IPS-18a (cell line): ENCODE results near the gene ATP1B3.
"Not testable (repeated sequence)": the region's sequence is repeated elsewhere in the genome, so short reads cannot be mapped to it uniquely, and the experiment has no call there.

ENCODE experiments used
- H3K27ac ChIP-seq: one replicate; pipeline ENCODE4 v1.5.1; 2013; ENCODE audit warnings: low read length
- H3K27me3 ChIP-seq: one replicate; pipeline ENCODE4 v1.6.1; 2013; ENCODE audit warnings: mild to moderate bottlenecking, low read length; ENCODE audit not compliant: control insufficient read depth, insufficient read depth
- H3K36me3 ChIP-seq: one replicate; pipeline ENCODE4 v1.6.1; 2013; ENCODE audit warnings: low read depth, low read length; ENCODE audit not compliant: control insufficient read depth
- H3K4me1 ChIP-seq: one replicate; pipeline ENCODE4 v1.6.1; 2013; ENCODE audit warnings: low read depth, low read length; ENCODE audit not compliant: control insufficient read depth
- H3K4me3 ChIP-seq: one replicate; pipeline ENCODE4 v1.5.1; 2013; ENCODE audit warnings: low read length
- H3K9ac ChIP-seq: one replicate; pipeline ENCODE4 v1.6.1; 2013; ENCODE audit warnings: mild to moderate bottlenecking, low read length, moderate library complexity
- H3K9me3 ChIP-seq: one replicate; pipeline ENCODE4 v1.6.1; 2013; ENCODE audit warnings: low read depth, low read length; ENCODE audit not compliant: control insufficient read depth

The ATP1B3 gene

DNA sequence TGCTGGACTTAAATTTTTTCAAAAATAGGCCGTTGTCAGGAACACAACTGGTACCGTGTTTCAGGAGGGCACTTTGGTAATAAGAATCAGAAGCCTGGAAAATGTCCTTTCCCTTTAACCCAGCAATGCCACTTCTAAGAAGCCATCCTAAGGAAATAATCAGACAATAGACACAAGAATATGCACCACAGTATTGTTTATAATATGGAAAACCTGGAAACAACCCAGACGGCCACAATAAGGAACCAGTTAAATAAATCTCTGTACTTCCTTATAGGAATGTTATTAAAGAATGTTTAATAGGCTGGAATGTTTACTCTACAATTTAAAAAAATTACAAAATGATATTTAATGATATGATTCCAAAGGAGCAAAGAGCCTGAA is 30.4 kb upstream of the ATP1B3 start:
- H3K27ac ChIP-seq, result no peak overlapping the region
- no peaks in the 10 kb centered on the region for H3K36me3 ChIP-seq
- H3K27me3 ChIP-seq, result no peaks in the 10 kb centered on the region
- no peaks in the 10 kb centered on the region for H3K9me3 ChIP-seq
- peaks cover 4% of the 10 kb centered on the region for H3K4me1 ChIP-seq
- H3K4me3 ChIP-seq, result no peak overlapping the region
- no peak overlapping the region for H3K9ac ChIP-seq

DNA sequence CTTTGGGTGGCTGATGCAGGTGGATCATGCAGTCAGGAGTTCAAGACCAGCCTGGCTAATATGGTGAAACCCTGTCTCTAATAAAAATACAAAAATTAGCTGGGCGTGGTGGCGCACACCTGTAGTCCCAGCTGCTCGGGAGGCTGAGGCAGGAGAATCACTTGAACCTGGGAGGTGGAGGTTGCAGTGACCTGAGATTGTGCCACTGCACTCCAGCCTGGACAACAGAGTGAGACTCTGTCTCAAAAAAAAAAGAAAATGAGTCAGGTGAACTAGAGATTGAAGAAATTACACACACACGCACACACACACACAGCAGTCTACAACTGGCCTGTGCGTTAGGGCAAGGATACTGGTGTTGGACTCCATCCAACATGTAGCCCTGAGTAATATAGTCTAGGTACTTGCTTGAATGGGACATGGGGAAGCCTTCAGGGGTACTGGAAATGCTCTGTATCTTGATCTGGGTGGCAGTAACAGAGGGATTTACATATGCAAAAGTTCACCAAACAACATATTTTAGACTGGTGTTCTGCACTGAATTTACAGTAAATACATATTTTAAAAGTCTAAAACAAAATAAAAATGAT is 28.2 kb upstream of the ATP1B3 start:
- not testable (repeated sequence) for H3K9ac ChIP-seq, H3K4me3 ChIP-seq, H3K27me3 ChIP-seq, H3K4me1 ChIP-seq, H3K9me3 ChIP-seq, H3K36me3 ChIP-seq, H3K27ac ChIP-seq

DNA sequence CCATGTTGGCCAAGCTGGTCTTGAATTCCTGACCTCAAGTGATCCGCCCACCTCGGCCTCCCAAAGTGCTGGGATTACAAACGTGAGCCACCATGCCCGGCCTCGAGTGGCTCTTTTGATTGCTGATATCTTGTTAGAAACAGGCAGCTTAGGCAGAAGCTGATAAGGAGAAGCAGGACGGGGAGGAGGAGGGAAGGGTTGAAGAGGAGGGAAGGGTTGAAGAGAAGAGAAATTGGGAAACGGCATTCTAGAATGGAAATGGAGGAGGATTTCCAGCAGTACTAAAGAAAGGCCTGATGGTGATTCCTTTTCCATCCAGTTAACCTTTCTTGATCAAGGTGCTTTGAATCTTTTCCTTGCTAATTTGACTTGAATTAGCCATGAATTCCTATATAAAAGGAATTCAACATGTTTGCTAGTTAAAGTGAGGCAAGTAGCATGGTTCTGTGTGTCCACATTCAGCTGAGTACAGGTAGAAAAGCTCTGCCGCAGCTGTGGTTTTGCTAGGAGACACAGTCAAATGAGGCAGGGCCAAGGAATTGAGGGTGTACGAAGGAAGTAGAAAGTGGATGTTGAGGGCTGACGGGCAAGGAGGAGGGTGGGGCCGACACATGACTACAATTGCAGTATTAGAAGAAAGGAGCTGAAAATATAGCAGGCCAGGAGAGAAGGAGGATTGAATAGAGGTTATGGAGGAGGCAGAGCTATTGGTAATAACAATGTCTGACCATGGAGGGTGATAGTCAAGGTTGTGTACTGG is 27.2 kb upstream of the ATP1B3 start:
- H3K9me3 ChIP-seq, result no peaks in the 10 kb centered on the region
- H3K9ac ChIP-seq, result no peak overlapping the region
- no peak overlapping the region for H3K4me3 ChIP-seq
- H3K4me1 ChIP-seq, result peaks cover 4% of the 10 kb centered on the region
- no peaks in the 10 kb centered on the region for H3K27me3 ChIP-seq
- no peaks in the 10 kb centered on the region for H3K36me3 ChIP-seq
- no peak overlapping the region for H3K27ac ChIP-seq

DNA sequence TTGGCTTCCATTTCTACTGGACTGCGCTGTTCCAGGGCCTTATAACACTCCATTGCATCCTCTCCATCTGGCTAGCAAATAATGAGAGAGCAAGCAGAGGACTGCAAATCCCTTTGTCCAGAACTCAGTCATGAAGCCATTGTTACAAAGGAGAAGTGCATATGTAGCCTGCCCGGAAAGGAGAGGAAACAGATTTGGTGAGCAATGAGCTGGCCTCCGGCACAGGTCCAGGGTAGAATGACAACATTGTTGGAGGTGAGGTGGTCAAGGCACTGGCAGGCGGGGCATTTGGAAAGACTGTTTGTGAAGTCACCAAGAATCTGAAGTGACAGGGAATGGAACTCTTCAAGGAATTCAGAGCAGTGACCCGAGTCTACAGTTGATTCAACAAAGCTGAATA is 25.0 kb upstream of the ATP1B3 start:
- no peaks in the 10 kb centered on the region for H3K4me1 ChIP-seq
- H3K9ac ChIP-seq, result no peak overlapping the region
- no peaks in the 10 kb centered on the region for H3K9me3 ChIP-seq
- no peaks in the 10 kb centered on the region for H3K27me3 ChIP-seq
- H3K27ac ChIP-seq, result no peak overlapping the region
- no peak overlapping the region for H3K4me3 ChIP-seq
- H3K36me3 ChIP-seq, result no peaks in the 10 kb centered on the region

DNA sequence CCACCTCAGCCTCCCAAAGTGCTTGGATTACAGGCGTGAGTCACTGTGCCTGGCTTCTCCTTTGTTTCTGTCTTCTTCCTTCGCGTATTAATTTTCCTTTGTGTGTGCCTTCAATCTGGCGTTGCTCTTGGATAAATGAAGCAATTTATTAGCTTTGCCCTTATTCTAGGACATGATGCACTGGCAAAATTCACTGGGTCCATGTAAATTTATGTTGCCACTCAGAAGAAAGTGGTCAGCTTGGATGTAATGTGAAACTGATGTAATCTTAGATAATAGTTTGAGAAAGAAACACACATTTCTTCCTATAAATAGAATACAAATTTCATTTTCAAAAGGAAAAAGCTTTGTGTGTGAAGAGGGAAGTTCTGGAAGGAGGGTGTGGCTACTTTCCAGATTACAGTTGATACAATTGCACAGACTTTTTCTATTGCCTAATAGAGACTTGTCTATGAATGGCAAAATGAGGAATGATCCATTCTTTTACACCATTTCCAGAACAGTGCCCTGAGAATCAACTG is 23.3 kb upstream of the ATP1B3 start:
- Histone ChIP-seq H3K27me3 (no peaks in the 10 kb centered on the region), H3K27ac (no peak overlapping the region), H3K9ac (no peak overlapping the region), H3K4me1 (no peaks in the 10 kb centered on the region), H3K36me3 (no peaks in the 10 kb centered on the region), H3K9me3 (no peaks in the 10 kb centered on the region), H3K4me3 (no peak overlapping the region)

DNA sequence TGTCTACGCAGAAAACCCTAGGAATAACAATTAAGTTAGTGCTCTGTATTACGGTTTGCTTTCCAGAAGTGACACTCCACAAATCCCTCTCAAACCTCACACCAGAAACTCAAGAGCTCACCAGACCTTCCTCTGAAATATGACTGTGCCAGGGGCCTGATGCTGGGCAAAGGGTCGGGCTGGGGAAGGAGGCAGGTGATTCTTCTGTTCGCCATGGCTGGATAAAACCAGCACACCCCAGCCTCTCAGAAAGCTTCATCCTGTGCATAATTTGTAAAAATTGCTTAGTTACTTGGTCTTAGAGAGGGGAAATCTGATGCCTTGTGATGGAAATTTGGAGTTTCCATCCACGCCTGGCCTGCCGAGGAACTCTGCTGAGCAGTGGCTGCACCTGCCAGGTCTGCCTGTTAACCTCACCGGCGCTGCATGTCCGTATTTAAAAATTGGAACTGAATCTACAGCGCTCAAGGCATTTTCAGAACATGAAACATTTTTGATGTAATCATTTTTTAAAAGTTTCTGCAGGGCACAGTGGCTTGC is 22.7 kb upstream of the ATP1B3 start:
- Histone ChIP-seq H3K4me1 (no peaks in the 10 kb centered on the region), H3K4me3 (no peak overlapping the region), H3K27me3 (no peaks in the 10 kb centered on the region), H3K27ac (no peak overlapping the region), H3K9ac (no peak overlapping the region), H3K36me3 (no peaks in the 10 kb centered on the region), H3K9me3 (no peaks in the 10 kb centered on the region)

DNA sequence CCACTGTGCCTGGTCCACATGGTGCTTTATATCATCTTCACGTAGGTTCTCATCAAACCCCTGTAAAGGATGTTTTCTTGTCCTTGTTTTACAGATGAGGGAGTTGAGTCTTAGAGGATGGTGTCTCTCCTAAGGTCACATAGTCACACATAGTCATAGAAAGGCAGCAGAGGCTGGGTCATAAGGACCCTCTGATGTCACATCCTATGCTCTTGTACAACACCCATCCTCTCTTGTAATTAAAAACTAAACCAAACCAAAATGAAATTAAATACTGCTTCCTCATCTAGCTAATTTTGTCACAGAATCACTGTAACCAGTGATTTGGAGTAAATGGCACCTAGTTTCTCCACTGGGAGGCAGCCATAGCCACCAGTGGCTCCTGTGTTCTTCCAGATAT is 21.8 kb upstream of the ATP1B3 start:
- H3K27me3 ChIP-seq, result no peaks in the 10 kb centered on the region
- no peaks in the 10 kb centered on the region for H3K4me1 ChIP-seq
- H3K36me3 ChIP-seq, result no peaks in the 10 kb centered on the region
- H3K4me3 ChIP-seq, result no peak overlapping the region
- no peak overlapping the region for H3K27ac ChIP-seq
- no peaks in the 10 kb centered on the region for H3K9me3 ChIP-seq
- H3K9ac ChIP-seq, result no peak overlapping the region

DNA sequence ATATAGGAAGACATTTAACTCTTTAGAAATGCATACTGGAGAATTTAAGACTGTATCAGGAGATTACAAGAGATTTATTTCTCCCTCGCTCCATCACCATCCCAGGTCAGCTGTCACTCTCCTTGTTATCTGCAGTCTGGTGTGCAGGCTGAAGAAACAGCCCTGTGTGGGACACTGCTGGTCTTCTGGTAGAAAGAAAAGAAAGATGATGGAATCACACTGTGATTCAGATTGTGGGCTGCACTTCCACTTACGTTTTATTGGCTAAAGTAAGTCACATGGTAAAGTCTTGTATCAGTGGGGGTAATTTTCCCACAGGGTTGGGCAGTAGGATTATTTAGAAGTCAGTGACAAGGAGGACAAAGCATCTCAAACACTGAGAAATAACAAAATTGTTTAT is 18.1 kb upstream of the ATP1B3 start:
- no peak overlapping the region for H3K4me3 ChIP-seq
- H3K9ac ChIP-seq, result no peak overlapping the region
- no peaks in the 10 kb centered on the region for H3K9me3 ChIP-seq
- no peaks in the 10 kb centered on the region for H3K27me3 ChIP-seq
- H3K36me3 ChIP-seq, result no peaks in the 10 kb centered on the region
- H3K4me1 ChIP-seq, result no peaks in the 10 kb centered on the region
- no peak overlapping the region for H3K27ac ChIP-seq

DNA sequence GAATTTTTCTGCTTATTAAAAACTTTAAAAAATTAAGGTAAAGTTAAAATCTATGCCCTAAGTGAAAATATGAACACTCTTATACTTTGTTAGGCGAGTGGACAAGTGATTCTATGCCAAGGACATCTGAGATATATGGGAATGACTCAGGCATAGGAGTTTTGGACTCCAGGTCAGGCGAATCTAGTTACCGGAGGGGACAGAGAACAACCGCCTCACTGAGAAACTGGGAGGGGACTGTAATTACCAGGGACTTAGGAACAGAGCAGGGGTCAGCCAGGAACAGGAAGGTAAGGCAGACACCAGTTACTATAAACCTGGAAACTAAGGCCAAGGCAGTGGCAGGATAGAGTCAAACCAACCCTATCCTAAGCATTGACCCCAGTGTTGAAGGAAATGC is 16.8 kb upstream of the ATP1B3 start:
- no peak overlapping the region for H3K4me3 ChIP-seq
- no peaks in the 10 kb centered on the region for H3K36me3 ChIP-seq
- H3K27me3 ChIP-seq, result no peaks in the 10 kb centered on the region
- H3K9me3 ChIP-seq, result no peaks in the 10 kb centered on the region
- H3K27ac ChIP-seq, result no peak overlapping the region
- H3K4me1 ChIP-seq, result no peaks in the 10 kb centered on the region
- H3K9ac ChIP-seq, result no peak overlapping the region

DNA sequence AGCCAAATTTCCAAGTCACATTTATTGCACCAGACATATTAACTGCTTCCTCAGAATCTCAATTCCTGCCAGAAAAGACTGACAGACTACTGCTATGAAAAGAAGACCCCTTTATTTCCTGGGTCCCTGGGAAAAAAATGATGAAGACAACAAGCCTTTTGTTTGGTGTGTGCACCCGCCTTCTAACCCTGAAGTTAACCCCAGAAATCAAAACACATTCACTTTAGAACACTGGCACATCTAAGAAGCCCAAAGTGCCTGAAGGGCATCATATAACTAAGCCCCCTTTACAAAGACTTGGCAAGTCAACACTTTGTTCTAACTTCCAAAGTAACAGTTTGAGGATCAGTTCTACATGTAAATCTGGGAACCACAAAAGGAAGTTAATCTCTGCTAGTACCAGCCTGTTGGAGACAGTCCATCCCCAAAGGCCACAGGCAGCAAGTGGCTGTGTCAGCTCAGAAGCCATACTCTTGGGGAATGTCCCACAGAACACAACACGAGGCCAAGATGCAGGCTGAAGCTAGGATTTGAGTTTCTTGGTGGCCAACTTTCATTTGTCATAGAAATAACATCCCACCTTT is 16.3 kb upstream of the ATP1B3 start:
- Histone ChIP-seq H3K36me3 (no peaks in the 10 kb centered on the region), H3K9me3 (no peaks in the 10 kb centered on the region), H3K27ac (no peak overlapping the region), H3K9ac (no peak overlapping the region), H3K27me3 (no peaks in the 10 kb centered on the region), H3K4me1 (no peaks in the 10 kb centered on the region), H3K4me3 (no peak overlapping the region)

DNA sequence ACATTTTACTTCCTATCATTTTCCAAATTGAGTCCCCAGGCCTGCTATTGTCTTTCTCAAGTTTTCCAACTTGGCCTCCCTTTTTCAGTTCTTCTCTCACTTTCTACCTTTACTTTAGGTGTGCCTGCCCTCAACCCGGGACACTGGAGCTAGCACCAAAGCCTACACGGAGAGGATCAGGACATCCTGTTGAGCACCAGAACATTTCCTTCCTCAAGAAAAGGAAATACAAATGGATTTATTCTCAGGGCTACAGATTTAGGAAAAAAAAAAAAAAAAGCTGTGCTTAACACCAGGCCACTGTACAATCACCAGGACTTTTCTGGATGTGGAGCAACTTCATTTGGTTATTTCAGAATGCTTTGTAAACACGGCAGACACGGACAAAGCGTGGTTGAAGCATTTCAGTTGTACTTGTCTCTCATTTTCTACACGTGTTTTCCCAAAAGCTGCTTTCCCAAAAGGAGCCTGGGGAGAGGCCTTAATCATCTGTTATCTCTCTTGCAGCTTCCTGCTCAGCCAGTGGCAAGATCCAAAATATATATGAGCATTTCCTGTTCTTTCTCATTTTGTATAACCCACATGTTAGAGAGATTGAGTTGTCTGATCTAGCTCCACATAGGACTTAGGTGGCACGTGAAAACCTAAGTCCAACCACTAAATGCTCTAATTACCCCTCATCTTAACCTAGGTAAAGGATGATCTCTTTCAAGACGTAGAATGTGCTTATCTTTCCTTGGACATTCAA is 15.5 kb upstream of the ATP1B3 start:
- Histone ChIP-seq H3K36me3 (no peaks in the 10 kb centered on the region), H3K4me3 (no peak overlapping the region), H3K27ac (no peak overlapping the region), H3K4me1 (no peaks in the 10 kb centered on the region), H3K9me3 (no peaks in the 10 kb centered on the region), H3K27me3 (no peaks in the 10 kb centered on the region), H3K9ac (no peak overlapping the region)
